GM18868 (cell line): Measurements from ENCODE around the gene KLHL20.
A peak's percentile ranks its signal among the peaks of the same experiment; 100 is the strongest.

ENCODE experiments used
- ATAC-seq: cut with Tn5 transposase; IDR thresholded peaks from one replicate; pipeline ENCODE4 v1.9.1; 2021; ENCODE audit warnings: mild to moderate bottlenecking, moderate library complexity; ENCODE audit not compliant: unreplicated experiment

Gene KLHL20

DNA sequence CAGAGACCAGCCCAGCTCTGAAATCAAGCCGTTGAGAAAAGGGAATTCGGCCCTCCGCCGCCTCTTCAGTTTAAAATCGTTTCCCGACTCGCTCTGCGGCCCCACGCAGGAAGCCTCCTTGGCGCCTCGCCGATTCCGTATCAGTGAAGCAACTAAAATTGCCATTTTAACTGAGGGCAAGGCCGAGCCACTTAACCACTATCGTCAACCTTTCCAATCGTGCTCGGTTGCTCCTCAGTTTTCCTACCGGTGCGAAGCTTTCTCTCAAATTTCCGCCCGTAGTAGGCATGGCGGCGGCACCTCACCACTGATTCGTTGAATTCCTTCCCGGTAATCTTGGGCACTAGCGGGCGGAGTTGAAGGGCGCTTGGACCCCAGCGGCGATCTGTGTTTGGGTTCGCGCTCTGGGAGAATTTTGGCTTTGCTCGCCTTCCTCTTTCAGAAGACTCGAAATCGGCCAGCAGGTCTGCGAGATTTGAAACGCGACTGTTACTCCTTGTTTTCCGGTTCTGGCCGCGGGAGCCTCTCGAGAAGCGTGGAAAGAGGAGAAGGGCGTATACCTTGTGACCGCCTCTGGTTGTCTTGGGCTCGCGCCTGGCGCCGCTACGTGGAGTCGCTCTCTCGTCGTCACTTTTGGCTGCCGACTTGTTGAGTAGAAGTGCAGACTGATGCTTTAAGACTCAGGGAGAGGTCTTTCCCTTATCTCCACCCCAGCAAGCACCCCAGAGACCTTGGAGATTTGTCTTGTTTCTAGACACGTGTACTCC is 109.7 kb downstream of the KLHL20 start, which contains the start of the genes CENPL and DARS2:
CENPL (minus strand) TSS at position 569 of the 767 bp plus-strand sequence. CDS start 13,584 bp downstream, outside the sequence.
DARS2 (plus strand) TSS at position 359 of the 767 bp plus-strand sequence. CDS start 557 bp downstream, outside the sequence.
- peak; percentile 81 for ATAC-seq

DNA sequence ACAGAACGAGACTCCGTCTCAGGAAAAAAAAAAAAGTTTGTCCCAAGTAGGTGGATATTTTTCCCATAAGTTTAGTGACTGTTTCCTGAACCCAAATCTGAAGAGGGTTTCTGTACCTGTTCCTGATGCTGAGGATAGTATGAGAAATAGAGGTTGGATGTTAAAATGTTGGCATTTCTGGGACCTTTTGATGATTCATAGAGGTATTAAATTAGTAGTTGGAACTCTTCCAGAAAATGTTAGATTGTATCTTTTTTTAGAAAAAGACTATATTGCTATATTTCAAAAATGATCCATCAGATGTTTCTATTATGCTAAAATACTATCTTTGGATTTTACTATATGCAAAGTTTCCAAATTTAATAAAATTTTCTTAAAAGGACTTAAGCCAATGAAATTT is 112.8 kb downstream of the KLHL20 start:
- no peak for ATAC-seq

DNA sequence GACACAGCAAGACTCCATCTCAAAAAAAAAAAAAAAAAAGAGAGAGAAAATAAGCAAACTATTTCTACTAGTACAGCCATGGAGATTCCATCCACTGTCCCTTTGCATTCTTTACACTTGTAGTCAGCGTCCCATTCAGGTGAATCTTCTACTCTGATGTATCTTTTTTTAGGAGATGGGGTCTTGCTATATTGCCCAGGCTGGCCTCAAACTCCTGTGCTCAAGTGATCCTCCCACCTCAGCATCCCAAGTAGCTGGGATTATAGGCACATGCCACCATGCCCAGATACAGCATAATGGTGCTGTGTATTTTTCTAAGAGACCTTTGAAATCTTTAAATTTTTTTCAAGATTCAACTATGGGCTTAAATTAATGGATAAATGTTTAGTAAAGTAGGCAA is 118.0 kb downstream of the KLHL20 start:
- no peak for ATAC-seq
